GM19455 (cell line): ENCODE results near the gene CHGA.

Experiments used
- ATAC-seq: cut with Tn5 transposase; IDR thresholded peaks from one replicate; pipeline ENCODE4 v1.9.1; 2021; ENCODE audit not compliant: unreplicated experiment

CHGA gene

DNA sequence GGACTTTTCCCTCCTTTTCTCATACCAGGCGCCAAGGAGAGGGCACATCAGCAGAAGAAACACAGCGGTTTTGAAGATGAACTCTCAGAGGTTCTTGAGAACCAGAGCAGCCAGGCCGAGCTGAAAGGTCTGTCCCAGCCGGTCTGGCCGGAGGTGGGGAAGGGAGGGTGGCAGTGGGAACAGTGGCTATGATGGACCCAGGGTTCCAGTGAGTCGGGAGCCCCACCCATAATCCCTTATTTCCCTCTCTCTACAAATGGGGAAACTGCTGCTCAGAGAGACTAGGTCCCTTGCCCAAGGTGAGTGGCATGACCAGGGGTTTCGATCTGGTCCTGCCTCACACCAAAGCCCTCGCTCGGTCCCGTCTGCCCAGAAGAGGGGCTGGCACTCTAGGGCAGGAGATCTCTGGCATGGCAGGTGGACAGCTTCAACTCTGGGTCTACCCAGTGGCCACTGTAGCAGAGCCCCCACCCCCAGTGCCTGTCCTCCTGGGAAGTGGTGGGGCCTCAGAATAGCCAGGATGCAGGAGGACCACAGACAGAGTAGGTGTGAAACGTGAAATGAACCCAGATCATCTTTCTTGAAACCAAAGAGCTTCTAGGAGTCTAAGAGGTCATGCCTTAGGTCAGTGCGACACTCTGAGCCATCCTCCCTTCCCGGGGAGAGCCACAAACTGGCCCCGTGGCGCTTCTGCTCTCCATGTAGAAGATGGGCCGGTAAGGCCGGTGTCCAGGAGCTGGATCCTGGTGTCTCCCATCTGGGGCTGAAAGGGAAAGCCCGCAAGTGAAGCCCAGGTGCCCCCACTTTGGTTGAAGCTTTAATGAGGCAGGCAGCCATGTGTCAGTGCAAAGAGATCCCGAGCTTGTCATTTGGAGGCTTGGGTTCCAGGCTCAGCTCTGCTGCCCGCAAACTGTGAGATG lies 7.0 kb downstream of the CHGA start:
- ATAC-seq: no peak

DNA sequence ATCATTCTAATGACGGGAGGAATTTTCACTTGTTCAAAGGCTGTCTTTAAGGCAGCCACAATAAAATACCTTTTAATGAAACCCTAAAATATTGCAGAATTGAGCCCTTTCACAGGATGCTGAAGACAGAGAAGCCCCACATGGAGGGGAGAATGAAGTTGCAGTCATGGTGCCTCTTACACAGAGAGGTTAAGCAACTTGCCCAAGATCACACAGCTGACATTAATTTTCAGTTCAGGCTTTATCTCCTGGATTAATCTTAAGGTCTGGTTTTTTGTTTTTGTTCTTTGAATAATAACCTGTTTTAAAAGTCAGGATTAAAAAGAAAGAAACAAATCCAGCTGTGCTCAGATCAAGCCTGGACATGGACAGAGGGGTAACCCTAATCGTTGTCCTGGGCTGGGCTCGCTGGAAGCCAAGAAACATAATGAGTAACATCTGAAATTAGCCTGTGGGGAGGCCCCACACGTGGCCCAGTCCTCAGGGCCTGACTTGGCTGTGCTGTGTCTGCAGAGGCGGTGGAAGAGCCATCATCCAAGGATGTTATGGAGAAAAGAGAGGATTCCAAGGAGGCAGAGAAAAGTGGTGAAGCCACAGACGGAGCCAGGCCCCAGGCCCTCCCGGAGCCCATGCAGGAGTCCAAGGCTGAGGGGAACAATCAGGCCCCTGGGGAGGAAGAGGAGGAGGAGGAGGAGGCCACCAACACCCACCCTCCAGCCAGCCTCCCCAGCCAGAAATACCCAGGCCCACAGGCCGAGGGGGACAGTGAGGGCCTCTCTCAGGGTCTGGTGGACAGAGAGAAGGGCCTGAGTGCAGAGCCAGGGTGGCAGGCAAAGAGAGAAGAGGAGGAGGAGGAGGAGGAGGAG lies 8.0 kb downstream of the CHGA start:
- ATAC-seq: no peak

- ATAC-seq: no peak
Measured at GRCh38 chr14:92931681-92932447, 8.9 kb downstream of the CHGA start.

DNA sequence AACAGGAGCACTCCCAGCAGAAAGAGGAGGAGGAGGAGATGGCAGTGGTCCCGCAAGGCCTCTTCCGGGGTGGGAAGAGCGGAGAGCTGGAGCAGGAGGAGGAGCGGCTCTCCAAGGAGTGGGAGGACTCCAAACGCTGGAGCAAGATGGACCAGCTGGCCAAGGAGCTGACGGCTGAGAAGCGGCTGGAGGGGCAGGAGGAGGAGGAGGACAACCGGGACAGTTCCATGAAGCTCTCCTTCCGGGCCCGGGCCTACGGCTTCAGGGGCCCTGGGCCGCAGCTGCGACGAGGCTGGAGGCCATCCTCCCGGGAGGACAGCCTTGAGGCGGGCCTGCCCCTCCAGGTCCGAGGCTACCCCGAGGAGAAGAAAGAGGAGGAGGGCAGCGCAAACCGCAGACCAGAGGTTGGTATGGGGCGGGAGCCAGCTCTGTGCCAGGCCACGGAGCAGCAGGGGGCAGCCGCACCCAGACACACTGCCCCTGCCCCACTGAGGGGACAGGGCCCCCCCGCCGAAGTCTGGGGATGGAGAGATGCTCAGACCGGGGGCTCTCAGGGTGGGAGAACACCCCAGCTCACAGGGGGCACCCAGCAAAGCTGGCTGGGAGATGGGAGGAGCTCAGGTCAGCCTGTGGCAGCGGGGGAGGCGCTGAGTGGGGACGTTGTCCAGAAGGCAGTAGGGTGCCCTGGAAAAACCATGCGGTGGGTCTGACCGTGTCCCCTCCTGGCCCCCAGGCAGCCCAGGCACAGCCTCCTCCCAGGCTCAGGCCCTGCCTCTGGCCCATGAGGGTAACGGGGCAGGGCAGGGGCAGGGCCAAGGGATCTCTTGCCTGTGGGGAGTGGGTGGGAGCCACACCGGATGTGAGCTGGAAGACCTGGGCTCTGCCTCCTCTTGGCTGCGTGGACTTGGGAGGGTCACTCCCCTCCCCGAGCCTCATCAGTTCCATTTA lies 9.8 kb downstream of the CHGA start:
- ATAC-seq: no peak

DNA sequence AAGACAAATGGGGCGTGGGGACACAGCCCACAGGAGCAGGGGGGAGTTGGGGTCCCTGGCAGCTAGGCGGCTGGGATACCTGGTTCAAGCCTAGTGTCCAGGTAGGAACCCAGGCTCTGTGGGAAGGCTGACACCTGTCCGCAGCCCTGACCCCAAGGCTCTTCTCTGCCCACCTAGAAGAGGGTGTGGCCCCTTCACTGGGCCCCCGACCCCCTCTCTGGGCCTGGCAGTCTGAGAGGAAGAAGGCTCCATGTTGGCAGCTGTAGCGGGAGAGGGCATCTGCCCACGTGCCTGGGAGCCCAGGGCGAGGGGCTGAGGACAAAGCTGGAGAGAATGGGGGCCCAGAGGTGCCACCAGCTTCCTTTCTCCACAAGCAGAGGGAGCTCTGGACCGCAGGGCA lies 10.5 kb downstream of the CHGA start:
- ATAC-seq: no peak

GRCh38 chr14:92934196-92935085 lies 11.5 kb downstream of the CHGA start:
- no peak for ATAC-seq

DNA sequence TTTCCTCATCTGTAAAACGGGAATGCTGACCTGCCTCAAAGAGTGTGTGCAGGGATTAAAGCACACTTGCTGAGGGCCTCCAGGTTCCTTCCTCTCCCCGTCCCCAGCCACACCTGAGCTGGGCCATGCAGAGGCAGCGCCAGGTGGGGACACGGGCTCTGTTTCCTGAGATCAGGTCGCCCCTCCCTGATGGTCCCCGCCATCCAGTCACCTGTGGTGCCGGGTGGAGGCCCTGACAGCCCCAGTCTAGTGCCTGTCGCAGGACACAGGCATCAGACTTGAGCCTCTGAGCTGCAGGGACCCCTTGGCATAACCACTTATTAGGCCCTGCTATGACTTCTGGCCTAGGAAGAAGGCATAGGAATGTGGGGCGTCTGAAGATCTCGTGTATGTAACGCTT lies 12.5 kb downstream of the CHGA start:
- no peak for ATAC-seq

- no peak for ATAC-seq
Measured at GRCh38 chr14:92936085-92936484, 13.1 kb downstream of the CHGA start.

- ATAC-seq: no peak
Measured at GRCh38 chr14:92937051-92937937, 14.3 kb downstream of the CHGA start.

DNA sequence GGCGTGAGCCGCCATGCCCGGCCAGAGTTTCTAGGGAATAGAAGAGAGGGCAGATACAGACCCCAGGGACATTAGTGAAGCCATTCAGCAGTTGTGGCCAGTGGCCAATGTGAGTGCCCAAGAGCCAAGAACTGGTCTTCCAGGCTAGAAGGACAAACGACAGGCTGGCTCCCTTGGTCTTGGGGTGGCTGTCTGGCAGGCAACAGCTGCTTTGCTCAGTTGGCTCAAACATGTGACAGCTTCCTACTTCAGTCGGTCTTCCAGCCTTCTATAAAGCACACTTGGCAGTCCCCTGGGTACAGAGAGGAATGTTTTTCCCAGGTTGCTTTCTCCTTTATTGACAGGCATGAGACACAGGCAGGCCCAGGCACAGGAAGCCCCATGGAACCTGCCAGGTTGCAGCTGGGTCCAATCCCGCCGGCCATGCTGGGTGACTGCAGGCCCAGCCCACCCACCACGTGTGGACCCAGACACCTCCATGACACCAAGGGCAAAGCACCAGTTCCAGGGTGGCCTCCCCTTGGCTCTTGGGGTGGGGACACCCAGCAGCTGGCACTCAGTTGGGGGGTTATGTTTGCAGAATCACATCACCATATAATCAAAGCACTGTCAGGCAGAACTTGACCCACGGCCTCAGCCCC lies 15.4 kb downstream of the CHGA start:
- ATAC-seq: no peak

DNA sequence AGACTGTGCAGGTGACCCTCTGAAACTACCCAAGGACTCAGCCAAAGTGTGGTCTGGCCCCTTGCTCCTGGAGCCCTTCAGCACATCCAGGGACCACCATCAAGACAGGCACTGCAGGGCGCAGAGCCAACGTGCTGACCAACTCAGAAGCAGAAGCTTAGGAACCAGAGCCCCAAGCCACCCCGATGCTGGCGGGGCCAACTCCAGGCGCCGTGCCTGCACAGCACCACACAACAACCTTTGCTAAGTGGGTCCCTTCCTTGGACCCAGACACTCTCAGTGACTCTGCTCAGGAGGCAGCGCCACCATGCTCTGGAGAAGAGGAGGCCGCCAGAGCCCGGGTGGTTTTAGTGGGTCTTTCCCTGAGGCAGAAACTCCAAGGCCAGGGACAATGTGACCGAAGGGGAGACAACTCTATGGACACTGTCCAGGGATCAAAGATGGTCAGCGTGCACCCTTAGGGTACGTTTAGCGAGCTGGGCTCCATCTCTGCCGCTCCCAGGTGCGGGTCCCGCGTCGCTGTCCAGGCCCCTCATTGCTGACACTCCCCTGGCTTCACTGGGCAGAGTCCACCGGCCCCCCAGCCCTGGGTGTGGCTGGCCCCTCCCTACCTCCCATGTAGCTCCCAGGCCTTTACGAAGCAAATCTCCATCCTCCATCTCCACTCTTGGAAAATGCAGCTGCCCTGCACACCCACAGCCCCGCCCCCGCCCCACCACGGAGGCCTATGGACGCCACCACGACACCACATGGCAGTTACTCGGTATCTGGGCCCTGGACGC lies 16.1 kb downstream of the CHGA start:
- ATAC-seq: no peak

DNA sequence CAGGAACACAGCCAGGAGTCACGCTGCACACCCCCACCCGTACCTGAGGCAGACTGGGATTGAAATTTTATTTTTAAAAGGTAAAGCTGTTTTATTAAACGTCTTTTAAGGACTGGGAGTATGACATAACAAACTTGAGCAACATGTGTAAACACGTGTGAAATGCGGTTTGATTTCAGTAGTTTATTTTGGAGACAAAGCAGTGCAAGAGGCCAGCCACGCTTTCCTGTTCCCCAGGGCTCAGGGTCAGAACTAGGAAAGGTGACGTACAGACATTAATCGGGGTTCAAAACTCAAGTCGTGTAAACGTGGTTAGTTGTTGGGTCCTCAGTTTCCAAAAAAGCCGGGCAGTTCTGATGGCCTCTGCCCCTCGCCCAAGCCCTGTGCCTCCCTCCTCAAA lies 16.7 kb downstream of the CHGA start:
- ATAC-seq: no peak

DNA sequence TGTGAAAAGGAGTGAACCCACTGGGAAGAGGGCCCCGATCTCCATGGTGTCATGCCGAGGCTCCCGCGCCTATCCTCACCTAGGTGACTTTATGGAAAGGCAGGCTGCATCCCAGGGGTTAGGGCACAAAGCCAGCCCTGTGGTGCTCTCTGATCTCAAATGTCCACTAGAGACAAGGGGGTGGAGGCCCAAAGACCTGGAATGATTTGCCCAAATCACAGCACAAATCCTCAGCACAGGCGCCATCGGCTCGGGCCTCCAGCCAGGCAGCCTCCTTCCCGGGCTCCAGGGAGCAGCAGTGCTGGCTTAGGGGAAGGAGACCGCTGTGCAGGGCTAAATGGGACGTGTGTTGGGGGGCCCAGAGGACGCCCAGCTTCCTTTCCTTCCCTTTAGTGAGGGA lies 17.6 kb downstream of the CHGA start:
- ATAC-seq: no peak

DNA sequence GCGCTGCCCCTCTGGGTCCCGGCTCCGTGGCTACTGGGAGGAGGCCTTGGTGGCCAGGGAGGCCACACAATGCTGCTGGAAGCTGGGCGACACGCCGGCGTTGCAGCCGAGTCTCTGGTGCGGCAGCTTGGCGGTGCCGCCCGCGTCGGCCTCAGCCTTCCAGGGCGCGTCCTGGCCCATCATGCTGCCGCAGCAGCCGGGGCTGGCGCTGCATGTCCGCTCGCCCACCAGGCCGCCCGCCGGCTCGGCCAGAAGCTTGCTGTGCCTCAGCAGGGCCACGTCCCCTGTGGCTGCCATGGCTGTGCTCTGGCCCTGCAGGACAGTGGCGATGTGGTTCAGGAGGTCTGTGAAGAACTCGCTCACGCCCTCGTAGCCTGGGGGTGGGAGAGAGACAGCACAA lies 18.6 kb downstream of the CHGA start:
- ATAC-seq: no peak

- ATAC-seq: no peak
Measured at GRCh38 chr14:92942136-92942535, 19.2 kb downstream of the CHGA start.

DNA sequence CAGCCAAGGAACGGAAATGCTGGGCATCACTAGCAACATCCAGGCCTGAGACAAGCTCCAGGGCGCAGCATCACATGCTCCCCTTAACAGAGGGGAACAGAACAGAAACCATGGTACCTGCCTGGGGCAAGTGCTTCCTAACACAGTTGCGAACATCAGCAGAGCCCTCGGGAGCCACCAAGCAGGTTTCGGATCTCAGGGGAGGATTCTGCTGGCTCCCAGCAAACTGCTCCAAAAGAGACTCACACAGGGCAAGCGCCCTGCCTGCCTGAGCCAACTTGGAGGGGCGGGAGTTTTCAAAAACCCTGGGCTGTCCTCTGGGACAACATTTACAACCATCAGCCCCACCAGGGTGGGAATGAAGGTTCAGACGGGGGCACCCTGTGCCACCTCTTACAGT lies 19.6 kb downstream of the CHGA start:
- ATAC-seq: no peak
